Trophoblast cell (in vitro differentiated cells and primary cell): ENCODE results near the gene HYI.

Experiments
- DNase-seq, 2 donors: peaks; one replicate each; pipeline ENCODE4 v3.0.0-alpha.2; 2016
- H2AFZ ChIP-seq: 2 replicates; pipeline ENCODE4 v1.6.1; 2013; ENCODE audit warnings: low read length, moderate library complexity, mild to moderate bottlenecking; ENCODE audit not compliant: insufficient read depth, poor library complexity
- H2AK5ac ChIP-seq: 2 replicates; pipeline ENCODE4 v1.6.1; 2013; ENCODE audit warnings: mild to moderate bottlenecking, low read length
- H2BK120ac ChIP-seq: 2 replicates; pipeline ENCODE4 v1.6.1; 2013; ENCODE audit warnings: low read length, mild to moderate bottlenecking, moderate library complexity; ENCODE audit not compliant: insufficient read depth, poor library complexity
- H2BK12ac ChIP-seq: 2 replicates; pipeline ENCODE4 v1.6.1; 2013; ENCODE audit warnings: mild to moderate bottlenecking, low read length, moderate library complexity
- H2BK5ac ChIP-seq: 2 replicates; pipeline ENCODE4 v1.6.1; 2013; ENCODE audit warnings: low read length, low read depth, moderate library complexity, mild to moderate bottlenecking; ENCODE audit not compliant: poor library complexity
- H3K14ac ChIP-seq: 2 replicates; pipeline ENCODE4 v1.6.1; 2013; ENCODE audit warnings: mild to moderate bottlenecking, low read length
- H3K18ac ChIP-seq: 2 replicates; pipeline ENCODE4 v1.6.1; 2013; ENCODE audit warnings: mild to moderate bottlenecking, low read length
- H3K23ac ChIP-seq: 2 replicates; pipeline ENCODE4 v1.6.1; 2013; ENCODE audit warnings: low read length
- H3K27ac ChIP-seq: 2 replicates; pipeline ENCODE4 v1.5.1; 2013; ENCODE audit warnings: low read depth, mild to moderate bottlenecking, inconsistent platforms, low read length, moderate library complexity
- H3K27me3 ChIP-seq: 2 replicates; pipeline ENCODE4 v1.6.1; 2013; ENCODE audit warnings: inconsistent platforms, mild to moderate bottlenecking, low read length, moderate library complexity; ENCODE audit not compliant: insufficient read depth
- H3K36me3 ChIP-seq, 2 experiments: 1 replicate in 1 of 2; 2 replicates in 1 of 2; pipeline ENCODE4 v1.6.1; 2013; ENCODE audit warnings: low read length in 2 of 2, mild to moderate bottlenecking in 2 of 2, moderate library complexity in 1 of 2; ENCODE audit not compliant: insufficient read depth in 2 of 2, control insufficient read depth in 1 of 2
- H3K4ac ChIP-seq: 2 replicates; pipeline ENCODE4 v1.6.1; 2013; ENCODE audit warnings: low read depth, mild to moderate bottlenecking, low read length, moderate library complexity
- H3K4me1 ChIP-seq, 2 experiments: 1 replicate in 1 of 2; 2 replicates in 1 of 2; pipeline ENCODE4 v1.6.1; 2013; ENCODE audit warnings: low read length in 2 of 2, mild to moderate bottlenecking in 2 of 2, moderate library complexity in 1 of 2; ENCODE audit not compliant: insufficient read depth in 2 of 2, control insufficient read depth in 1 of 2
- H3K4me2 ChIP-seq: 2 replicates; pipeline ENCODE4 v1.6.1; 2013; ENCODE audit warnings: inconsistent platforms, mild to moderate bottlenecking, low read length, moderate library complexity
- H3K4me3 ChIP-seq: 2 replicates; pipeline ENCODE4 v1.5.1; 2013; ENCODE audit warnings: mild to moderate bottlenecking, low read depth, low read length, inconsistent platforms
- H3K79me1 ChIP-seq: one replicate; pipeline ENCODE4 v1.6.1; 2013; ENCODE audit warnings: low read length
- H3K79me2 ChIP-seq: 2 replicates; pipeline ENCODE4 v1.6.1; 2013; ENCODE audit warnings: low read length, mild to moderate bottlenecking; ENCODE audit not compliant: control insufficient read depth, insufficient read depth, poor library complexity
- H3K9ac ChIP-seq: 2 replicates; pipeline ENCODE4 v1.6.1; 2013; ENCODE audit warnings: mild to moderate bottlenecking, low read length
- H3K9me3 ChIP-seq: 2 replicates; pipeline ENCODE4 v1.6.1; 2013; ENCODE audit warnings: low read depth, mild to moderate bottlenecking, control low read depth, inconsistent platforms, low read length; ENCODE audit not compliant: insufficient read depth
- H4K12ac ChIP-seq: 2 replicates; pipeline ENCODE4 v1.6.1; 2013; ENCODE audit warnings: low read depth, mild to moderate bottlenecking, low read length, moderate library complexity
- H4K8ac ChIP-seq: 2 replicates; pipeline ENCODE4 v1.6.1; 2013; ENCODE audit warnings: low read depth, mild to moderate bottlenecking, low read length, moderate library complexity
- H4K91ac ChIP-seq: one replicate; pipeline ENCODE4 v1.6.1; 2013; ENCODE audit warnings: low read depth, mild to moderate bottlenecking, low read length, moderate library complexity
- WGBS: extraction: QIAGEN DNeasy Blood & Tissue Kit; methylation state at CpG from one replicate; pipeline ENCODE4 v1.1.7; 2013; ENCODE audit warnings: missing lambda C conversion rate; ENCODE audit not compliant: insufficient read length, insufficient coverage; ENCODE audit errors: extremely low coverage; 5-methylcytosine and 5-hydroxymethylcytosine counted together

The HYI gene

GRCh38 chr1:43448955-43449707 lies 4.6 kb downstream of the HYI start:
- peaks cover 2% of the 10 kb centered on the region for H3K9me3 ChIP-seq
- H3K4me1 ChIP-seq = peaks cover 0 to 13% of the 10 kb centered on the region in 2 experiments
- H3K4me3 ChIP-seq = no peak overlapping the region
- no peak overlapping the region for H2AK5ac ChIP-seq
- peaks cover 4% of the 10 kb centered on the region for H3K79me2 ChIP-seq
- WGBS = no CpG with 5 or more reads among the region's 11 CpGs
- no peak overlapping the region for H2BK120ac ChIP-seq
- no peak overlapping the region for H2AFZ ChIP-seq
- no peak overlapping the region for H3K18ac ChIP-seq
- H4K91ac ChIP-seq = no peak overlapping the region
- H3K27me3 ChIP-seq = no peaks in the 10 kb centered on the region
- no peak overlapping the region for H4K12ac ChIP-seq
- H2BK5ac ChIP-seq = no peak overlapping the region
- H3K4me2 ChIP-seq = no peak overlapping the region
- H2BK12ac ChIP-seq = no peak overlapping the region
- peaks cover 69 to 75% of the 10 kb centered on the region in 2 experiments for H3K36me3 ChIP-seq
- H4K8ac ChIP-seq = no peak overlapping the region
- H3K23ac ChIP-seq = no peak overlapping the region
- H3K27ac ChIP-seq = no peak overlapping the region
- peaks cover 7% of the 10 kb centered on the region for H3K79me1 ChIP-seq
- no peak overlapping the region for H3K9ac ChIP-seq
- no peak overlapping the region for H3K4ac ChIP-seq
- peak in 1 of 2 donors; percentile 31 for DNase-seq
- H3K14ac ChIP-seq = no peak overlapping the region

- Histone ChIP-seq H3K4me3 (no peak overlapping the region), H3K18ac (no peak overlapping the region), H2AK5ac (no peak overlapping the region), H3K14ac (no peak overlapping the region), H3K79me2 (no peaks in the 10 kb centered on the region), H4K12ac (no peak overlapping the region), H3K79me1 (no peaks in the 10 kb centered on the region), H3K4me1 (peaks cover 0 to 9% of the 10 kb centered on the region in 2 experiments), H3K36me3 (peaks cover 77 to 85% of the 10 kb centered on the region in 2 experiments), H3K4me2 (no peak overlapping the region), H2AFZ (no peak overlapping the region), H2BK5ac (no peak overlapping the region), H2BK12ac (no peak overlapping the region), H3K23ac (no peak overlapping the region), H4K91ac (no peak overlapping the region), H3K27ac (no peak overlapping the region), H2BK120ac (no peak overlapping the region), H4K8ac (no peak overlapping the region), H3K9ac (no peak overlapping the region), H3K4ac (no peak overlapping the region), H3K9me3 (peaks cover 2% of the 10 kb centered on the region), H3K27me3 (no peaks in the 10 kb centered on the region)
- no CpG with 5 or more reads among the region's 25 CpGs for WGBS
- DNase-seq = no peak
These were observed 5.6 kb downstream of the HYI start for GRCh38 chr1:43447891-43448708.

- Histone ChIP-seq H3K4me3 (no peak overlapping the region), H2BK5ac (no peak overlapping the region), H3K9ac (no peak overlapping the region), H3K4me2 (no peak overlapping the region), H3K4me1 (peaks cover 0 to 5% of the 10 kb centered on the region in 2 experiments), H3K79me1 (no peaks in the 10 kb centered on the region), H4K8ac (no peak overlapping the region), H3K18ac (no peak overlapping the region), H2BK120ac (no peak overlapping the region), H2BK12ac (no peak overlapping the region), H4K91ac (no peak overlapping the region), H2AK5ac (no peak overlapping the region), H3K23ac (no peak overlapping the region), H3K27me3 (no peaks in the 10 kb centered on the region), H3K14ac (no peak overlapping the region), H3K36me3 (peaks cover 86 to 93% of the 10 kb centered on the region in 2 experiments), H3K9me3 (peaks cover 2% of the 10 kb centered on the region), H3K79me2 (no peaks in the 10 kb centered on the region), H3K4ac (no peak overlapping the region), H4K12ac (no peak overlapping the region), H2AFZ (no peak overlapping the region), H3K27ac (no peak overlapping the region)
- no CpG with 5 or more reads among the region's 19 CpGs for WGBS
- no peak for DNase-seq
These were observed 6.6 kb downstream of the HYI start for GRCh38 chr1:43446881-43447835.

GRCh38 chr1:43446388-43446740 lies 7.4 kb downstream of the HYI start:
- Histone ChIP-seq H3K4me1 (peaks cover 0 to 5% of the 10 kb centered on the region in 2 experiments), H2BK120ac (no peak overlapping the region), H3K9me3 (peaks cover 2% of the 10 kb centered on the region), H3K23ac (no peak overlapping the region), H4K12ac (no peak overlapping the region), H3K27ac (no peak overlapping the region), H2BK12ac (no peak overlapping the region), H3K27me3 (no peaks in the 10 kb centered on the region), H3K36me3 (peaks cover 85 to 90% of the 10 kb centered on the region in 2 experiments), H3K9ac (no peak overlapping the region), H4K91ac (no peak overlapping the region), H2AFZ (no peak overlapping the region), H3K79me1 (no peaks in the 10 kb centered on the region), H3K14ac (no peak overlapping the region), H3K79me2 (no peaks in the 10 kb centered on the region), H2AK5ac (no peak overlapping the region), H3K4me2 (no peak overlapping the region), H3K4me3 (no peak overlapping the region), H3K4ac (no peak overlapping the region), H2BK5ac (no peak overlapping the region), H3K18ac (no peak overlapping the region), H4K8ac (no peak overlapping the region)
- peak; percentile 52 to 62 for DNase-seq
- WGBS = no CpG with 5 or more reads among the region's 4 CpGs
